Endodermal cell (in vitro differentiated cells): ENCODE results near the gene RNF212. TPM values are rescaled to one million over a fixed set of nuclear protein-coding genes. Genes with fewer than 3 reads are reported as not detected.

Experiments used
- DNase-seq: peaks from one replicate; pipeline ENCODE4 v3.0.0-alpha.2; 2017
- H3K27ac ChIP-seq: 2 replicates; pipeline ENCODE4 v1.5.1; 2013; ENCODE audit warnings: mild to moderate bottlenecking, low read depth, low read length, moderate library complexity
- H3K27me3 ChIP-seq: 2 replicates; pipeline ENCODE4 v1.6.1; 2013; ENCODE audit warnings: mild to moderate bottlenecking, low read length, moderate library complexity; ENCODE audit not compliant: insufficient read depth, control insufficient read depth, poor library complexity, severe bottlenecking
- H3K36me3 ChIP-seq: 2 replicates; pipeline ENCODE4 v1.7.0; 2013; ENCODE audit warnings: mild to moderate bottlenecking, low read length, moderate library complexity; ENCODE audit not compliant: control insufficient read depth, insufficient read depth
- H3K4me1 ChIP-seq: one replicate; pipeline ENCODE4 v1.7.0; 2013; ENCODE audit warnings: low read length; ENCODE audit not compliant: control insufficient read depth, insufficient read depth
- H3K4me3 ChIP-seq: 2 replicates; pipeline ENCODE4 v1.5.1; 2013; ENCODE audit warnings: mild to moderate bottlenecking, low read length, moderate library complexity
- H3K9ac ChIP-seq: 2 replicates; pipeline ENCODE4 v1.6.1; 2013; ENCODE audit warnings: mild to moderate bottlenecking, low read length, moderate library complexity; ENCODE audit not compliant: poor library complexity, severe bottlenecking; ENCODE audit errors: extremely low read depth
- H3K9me3 ChIP-seq: 2 replicates; pipeline ENCODE4 v1.6.1; 2013; ENCODE audit warnings: mild to moderate bottlenecking, low read length, moderate library complexity; ENCODE audit not compliant: control insufficient read depth
- H3K27ac Mint-ChIP-seq: 2 replicates; pipeline ENCODE4 v1.8.0; 2020; ENCODE audit warnings: mixed read lengths
- H3K27me3 Mint-ChIP-seq: 2 replicates; pipeline ENCODE4 v1.8.0; 2021; ENCODE audit warnings: mild to moderate bottlenecking, mixed read lengths; ENCODE audit not compliant: insufficient read depth
- H3K36me3 Mint-ChIP-seq: 2 replicates; pipeline ENCODE4 v1.8.0; 2020; ENCODE audit warnings: low read depth, mixed read lengths
- H3K4me1 Mint-ChIP-seq: 2 replicates; pipeline ENCODE4 v1.8.0; 2020; ENCODE audit warnings: mixed read lengths
- H3K4me3 Mint-ChIP-seq: 2 replicates; pipeline ENCODE4 v1.8.0; 2020; ENCODE audit warnings: mild to moderate bottlenecking, moderate library complexity, mixed read lengths
- H3K9me3 Mint-ChIP-seq: 2 replicates; pipeline ENCODE4 v1.8.0; 2020; ENCODE audit warnings: mild to moderate bottlenecking, mixed read lengths
- CTCF ChIP-seq: fragments of 200-600 bp; sonication (generic); conservative IDR thresholded peaks from 2 replicates; pipeline ENCODE4 v1.5.0; 2021; ENCODE audit warnings: antibody characterized with exemption, mild to moderate bottlenecking
- WGBS, 2 experiments: methylation state at CpG; one replicate each; pipeline versions ENCODE4 v1.1.5 to v1.1.7; 2013; ENCODE audit warnings: missing lambda C conversion rate in 2 of 2, mixed read lengths in 1 of 2; ENCODE audit not compliant: insufficient coverage in 1 of 2, insufficient read length in 1 of 2; 5-methylcytosine and 5-hydroxymethylcytosine counted together
- total RNA-seq, 2 donors: library from RNA; stranded (reverse); fragmentation: NEBNext Ultra II Directional in 1 of 2; extraction: Animal tissue kit (Norgen Biotek cat#: 25700) in 1 of 2; gene quantifications; 2 replicates in 1 of 2; 3 replicates in 1 of 2; pipeline ENCODE4 v1.2.1, GENCODE V29; 2021

The RNF212 gene
- total RNA-seq, 2 donors from 2014 or later = 3.4 to 5.6 TPM

GRCh38 chr4:1111259-1111809 is 2.0 kb downstream of the RNF212 start:
- Histone ChIP-seq H3K36me3 (no peaks in the 10 kb centered on the region), H3K9me3 (no peaks in the 10 kb centered on the region), H3K27me3 (peaks cover 44% of the 10 kb centered on the region), H3K4me1 (no peaks in the 10 kb centered on the region), H3K9ac (no peak overlapping the region), H3K27ac (no peak overlapping the region), H3K4me3 (no peak overlapping the region)
- no peak for TF ChIP-seq CTCF
- Mint-ChIP-seq H3K27me3 (peaks cover 52% of the 10 kb centered on the region), H3K4me3 (no peak overlapping the region), H3K9me3 (no peaks in the 10 kb centered on the region), H3K27ac (no peak overlapping the region), H3K36me3 (no peaks in the 10 kb centered on the region), H3K4me1 (peaks cover 5% of the 10 kb centered on the region)
- DNase-seq = no peak
- WGBS, 2 experiments = 80% methylated on average over 7 to 8 of the region's 8 CpGs

- no peaks in the 10 kb centered on the region for H3K9me3 ChIP-seq
- H3K27ac ChIP-seq = no peak overlapping the region
- no peak overlapping the region for H3K4me3 Mint-ChIP-seq
- no peaks in the 10 kb centered on the region for H3K36me3 ChIP-seq
- H3K36me3 Mint-ChIP-seq = no peaks in the 10 kb centered on the region
- H3K27me3 Mint-ChIP-seq = peaks cover 40% of the 10 kb centered on the region
- no peak for DNase-seq
- H3K9ac ChIP-seq = no peak overlapping the region
- 80 to 82% methylated on average over 5 to 8 of the region's 8 CpGs for WGBS, 2 experiments
- H3K4me3 ChIP-seq = no peak overlapping the region
- peaks cover 5% of the 10 kb centered on the region for H3K4me1 ChIP-seq
- TF ChIP-seq CTCF = no peak
- H3K9me3 Mint-ChIP-seq = no peaks in the 10 kb centered on the region
- no peak overlapping the region for H3K27ac Mint-ChIP-seq
- H3K4me1 Mint-ChIP-seq = peaks cover 10% of the 10 kb centered on the region
- peaks cover 36% of the 10 kb centered on the region for H3K27me3 ChIP-seq
Measured at GRCh38 chr4:1109898-1110506, 3.4 kb downstream of the RNF212 start.

- Histone ChIP-seq H3K27ac (no peak overlapping the region), H3K4me1 (peaks cover 5% of the 10 kb centered on the region), H3K9ac (no peak overlapping the region), H3K9me3 (no peaks in the 10 kb centered on the region), H3K4me3 (no peak overlapping the region), H3K36me3 (no peaks in the 10 kb centered on the region), H3K27me3 (peaks cover 29% of the 10 kb centered on the region)
- H3K36me3 Mint-ChIP-seq = no peaks in the 10 kb centered on the region
- TF ChIP-seq CTCF = no peak
- H3K4me1 Mint-ChIP-seq = peaks cover 10% of the 10 kb centered on the region
- peaks cover 35% of the 10 kb centered on the region for H3K27me3 Mint-ChIP-seq
- WGBS, 2 experiments = 83 to 93% methylated on average over 2 of the region's 2 CpGs
- H3K4me3 Mint-ChIP-seq = no peak overlapping the region
- DNase-seq = no peak
- H3K9me3 Mint-ChIP-seq = no peaks in the 10 kb centered on the region
- no peak overlapping the region for H3K27ac Mint-ChIP-seq
Measured at GRCh38 chr4:1109333-1109732, 4.0 kb downstream of the RNF212 start.
